AG09309 (cell line): ENCODE measurements around the gene BAHCC1.

Experiments
- DNase-seq: peaks from one replicate; pipeline ENCODE4 v3.0.0-alpha.2; 2010; ENCODE audit warnings: low read depth
- H3K4me3 ChIP-seq: 2 replicates; pipeline ENCODE4 v1.5.1; 2011; ENCODE audit warnings: mild to moderate bottlenecking, low read depth, low read length, moderate library complexity; ENCODE audit not compliant: control insufficient read depth
- TF ChIP-seq, protein P1 (sequence below): IDR thresholded peaks from 2 replicates; pipeline ENCODE4 v1.5.1; 2011; ENCODE audit warnings: mild to moderate bottlenecking, low read depth, low read length, inconsistent platforms; ENCODE audit not compliant: insufficient read depth, control insufficient read depth; ENCODE audit errors: missing control alignments

BAHCC1 gene

DNA sequence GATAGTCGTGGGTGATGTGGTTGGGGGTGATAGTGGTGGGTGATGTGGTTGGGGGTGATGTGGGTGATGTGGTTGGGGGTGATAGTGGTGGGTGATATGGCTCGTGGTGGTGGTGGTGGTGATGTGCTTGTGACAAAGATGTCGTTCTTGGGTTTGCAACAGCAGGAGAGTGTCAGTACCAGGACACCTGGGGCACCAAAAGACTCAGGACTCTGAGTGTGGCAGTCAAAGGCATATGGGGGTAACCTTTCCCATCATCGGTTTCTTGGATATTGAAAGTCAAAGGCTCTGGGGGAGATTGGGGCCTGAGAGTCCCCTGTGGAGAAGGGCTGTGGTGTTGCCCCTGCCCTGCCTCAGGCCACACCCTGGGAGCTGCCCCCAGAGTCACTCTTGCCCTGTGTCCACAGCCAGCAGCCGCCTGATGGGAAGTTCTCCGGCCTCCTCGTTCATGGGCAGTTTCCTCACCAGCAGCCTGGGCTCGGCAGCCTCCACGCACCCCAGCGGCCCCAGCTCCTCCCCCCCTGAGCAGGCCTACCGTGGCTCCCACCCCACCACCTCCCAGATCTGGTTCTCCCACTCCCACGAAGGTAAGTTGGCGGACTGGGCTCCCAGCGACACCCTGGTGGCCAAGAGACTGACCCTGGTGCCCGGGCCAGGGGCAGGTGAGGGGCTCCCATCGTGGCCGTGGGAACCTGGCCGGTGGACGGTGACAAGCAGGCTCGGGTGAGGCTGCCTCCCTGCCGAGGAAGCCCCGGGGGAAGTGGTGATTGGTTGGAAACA, 31.3 kb downstream of the BAHCC1 start:
- no peak overlapping the region for H3K4me3 ChIP-seq
- TF ChIP-seq, protein P1, sequence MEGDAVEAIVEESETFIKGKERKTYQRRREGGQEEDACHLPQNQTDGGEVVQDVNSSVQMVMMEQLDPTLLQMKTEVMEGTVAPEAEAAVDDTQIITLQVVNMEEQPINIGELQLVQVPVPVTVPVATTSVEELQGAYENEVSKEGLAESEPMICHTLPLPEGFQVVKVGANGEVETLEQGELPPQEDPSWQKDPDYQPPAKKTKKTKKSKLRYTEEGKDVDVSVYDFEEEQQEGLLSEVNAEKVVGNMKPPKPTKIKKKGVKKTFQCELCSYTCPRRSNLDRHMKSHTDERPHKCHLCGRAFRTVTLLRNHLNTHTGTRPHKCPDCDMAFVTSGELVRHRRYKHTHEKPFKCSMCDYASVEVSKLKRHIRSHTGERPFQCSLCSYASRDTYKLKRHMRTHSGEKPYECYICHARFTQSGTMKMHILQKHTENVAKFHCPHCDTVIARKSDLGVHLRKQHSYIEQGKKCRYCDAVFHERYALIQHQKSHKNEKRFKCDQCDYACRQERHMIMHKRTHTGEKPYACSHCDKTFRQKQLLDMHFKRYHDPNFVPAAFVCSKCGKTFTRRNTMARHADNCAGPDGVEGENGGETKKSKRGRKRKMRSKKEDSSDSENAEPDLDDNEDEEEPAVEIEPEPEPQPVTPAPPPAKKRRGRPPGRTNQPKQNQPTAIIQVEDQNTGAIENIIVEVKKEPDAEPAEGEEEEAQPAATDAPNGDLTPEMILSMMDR = no peak
- no peak for DNase-seq

- TF ChIP-seq, protein P1 = no peak
- no peak for DNase-seq
- no peak overlapping the region for H3K4me3 ChIP-seq
Measured at GRCh38 chr17:81427173-81428120, 32.2 kb downstream of the BAHCC1 start.

- no peak overlapping the region for H3K4me3 ChIP-seq
- TF ChIP-seq, protein P1 = no peak
Measured at GRCh38 chr17:81428121-81428515, 32.9 kb downstream of the BAHCC1 start.

DNA sequence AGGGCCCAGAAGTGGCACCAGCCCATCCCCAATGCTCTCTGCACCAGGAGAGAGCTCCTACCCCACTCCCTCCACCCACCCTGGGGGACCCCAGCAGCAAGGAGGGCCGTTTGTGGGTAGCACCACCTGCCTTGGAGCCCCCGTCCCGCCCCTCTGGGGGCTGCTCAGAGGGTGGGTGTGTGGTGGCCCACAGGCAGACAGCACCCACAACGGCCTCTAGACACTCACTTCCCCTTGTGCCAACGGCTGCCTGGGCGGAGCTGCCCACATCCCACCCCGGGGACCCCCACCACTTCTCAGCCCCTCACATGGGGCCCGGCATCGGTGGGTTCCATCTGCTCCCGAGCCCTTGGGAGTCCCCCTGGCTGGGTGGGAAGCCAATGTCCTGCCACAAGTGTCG, 33.3 kb downstream of the BAHCC1 start:
- H3K4me3 ChIP-seq = no peak overlapping the region
- TF ChIP-seq, protein P1 = no peak
- no peak for DNase-seq

More at GRCh38 chr17:81428121-81428515, 32.9 kb downstream of the BAHCC1 start:
- no peak for DNase-seq

DNA sequence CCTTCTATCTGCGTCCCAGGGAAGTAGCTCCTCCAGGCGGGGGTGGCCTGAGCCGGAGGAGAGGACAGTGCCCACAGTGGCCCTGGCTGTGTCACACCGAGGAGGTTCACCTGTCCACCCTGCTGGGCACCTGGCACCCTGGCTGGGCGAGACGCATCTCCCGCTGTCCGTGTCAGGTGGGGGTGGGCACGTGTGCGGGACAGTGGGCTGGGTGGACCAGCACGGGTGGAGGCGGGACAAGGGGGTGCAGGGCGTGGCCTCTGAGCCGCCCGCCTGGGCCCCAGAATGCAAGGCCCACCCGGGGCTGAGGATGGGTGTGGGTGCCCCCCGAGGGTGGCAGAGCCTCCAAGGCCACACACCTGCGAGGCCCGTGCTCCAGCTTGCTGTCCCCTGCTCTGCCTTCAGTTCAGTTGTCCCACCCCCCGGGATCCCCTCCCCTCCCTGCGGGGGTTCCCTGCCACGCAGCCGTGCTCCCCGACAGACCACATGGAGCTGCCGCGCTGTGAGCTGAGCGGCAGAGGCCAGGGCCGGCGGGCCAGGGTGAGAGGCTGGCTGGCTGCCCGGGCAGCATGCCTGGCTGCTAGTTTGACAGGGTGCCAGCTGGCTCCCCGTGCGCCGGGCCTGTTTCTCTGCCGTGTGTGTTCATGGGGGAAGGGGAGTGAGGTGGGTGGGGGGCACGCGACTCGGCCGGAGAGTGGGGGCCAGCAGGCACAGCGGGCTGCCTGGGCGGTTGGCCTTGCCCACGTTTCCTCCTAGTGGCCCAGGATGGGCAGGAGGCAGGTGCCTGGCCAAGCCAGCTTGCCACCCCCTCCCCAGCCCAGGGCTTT, 33.9 kb downstream of the BAHCC1 start:
- no peak for DNase-seq
- TF ChIP-seq, protein P1 = no peak
- no peak overlapping the region for H3K4me3 ChIP-seq
